SIG-M5 treated with dmso at 0.1 percent for 504 hours (cell line): Measurements from ENCODE around the gene SH3RF3.

Source experiments
- DNase-seq: peaks from one replicate; lab custom pipeline; 2025; ENCODE audit not compliant: unreplicated experiment; lab: John Stamatoyannopoulos, UW

Gene SH3RF3

GRCh38 chr2:109405873-109406272, 276.9 kb downstream of the SH3RF3 start:
- DNase-seq = no peak

GRCh38 chr2:109406301-109406700, 277.3 kb downstream of the SH3RF3 start:
- DNase-seq = no peak

- peak; percentile 44 for DNase-seq
Observed at GRCh38 chr2:109407276-109408042, 278.5 kb downstream of the SH3RF3 start.

GRCh38 chr2:109408043-109408335, 279.0 kb downstream of the SH3RF3 start:
- DNase-seq = no peak

GRCh38 chr2:109409321-109410038, 280.5 kb downstream of the SH3RF3 start:
- DNase-seq = no peak

GRCh38 chr2:109410039-109410815, 281.2 kb downstream of the SH3RF3 start:
- no peak for DNase-seq

- no peak for DNase-seq
Observed at GRCh38 chr2:109411640-109412325, 282.8 kb downstream of the SH3RF3 start.

- no peak for DNase-seq
Observed at GRCh38 chr2:109415581-109416013, 286.6 kb downstream of the SH3RF3 start.

GRCh38 chr2:109417701-109418335, 288.8 kb downstream of the SH3RF3 start:
- no peak for DNase-seq

- DNase-seq = no peak
Observed at GRCh38 chr2:109418716-109419115, 289.7 kb downstream of the SH3RF3 start.

GRCh38 chr2:109419171-109419756, 290.3 kb downstream of the SH3RF3 start:
- no peak for DNase-seq

GRCh38 chr2:109419960-109420370, 291.0 kb downstream of the SH3RF3 start:
- DNase-seq = no peak

- no peak for DNase-seq
Observed at GRCh38 chr2:109421101-109421500, 292.1 kb downstream of the SH3RF3 start.

GRCh38 chr2:109421642-109422041, 292.6 kb downstream of the SH3RF3 start:
- DNase-seq = no peak

GRCh38 chr2:109422071-109422757, 293.2 kb downstream of the SH3RF3 start:
- no peak for DNase-seq

GRCh38 chr2:109422758-109423500, 293.9 kb downstream of the SH3RF3 start:
- no peak for DNase-seq

- no peak for DNase-seq
Observed at GRCh38 chr2:109423556-109424359, 294.8 kb downstream of the SH3RF3 start.

GRCh38 chr2:109425411-109425810, 296.4 kb downstream of the SH3RF3 start:
- DNase-seq = no peak
